ENCODE measurements around the gene NUSAP1.
A peak's percentile ranks its signal among the peaks of the same experiment; 100 is the strongest.

- TF ChIP-seq, protein P1, sequence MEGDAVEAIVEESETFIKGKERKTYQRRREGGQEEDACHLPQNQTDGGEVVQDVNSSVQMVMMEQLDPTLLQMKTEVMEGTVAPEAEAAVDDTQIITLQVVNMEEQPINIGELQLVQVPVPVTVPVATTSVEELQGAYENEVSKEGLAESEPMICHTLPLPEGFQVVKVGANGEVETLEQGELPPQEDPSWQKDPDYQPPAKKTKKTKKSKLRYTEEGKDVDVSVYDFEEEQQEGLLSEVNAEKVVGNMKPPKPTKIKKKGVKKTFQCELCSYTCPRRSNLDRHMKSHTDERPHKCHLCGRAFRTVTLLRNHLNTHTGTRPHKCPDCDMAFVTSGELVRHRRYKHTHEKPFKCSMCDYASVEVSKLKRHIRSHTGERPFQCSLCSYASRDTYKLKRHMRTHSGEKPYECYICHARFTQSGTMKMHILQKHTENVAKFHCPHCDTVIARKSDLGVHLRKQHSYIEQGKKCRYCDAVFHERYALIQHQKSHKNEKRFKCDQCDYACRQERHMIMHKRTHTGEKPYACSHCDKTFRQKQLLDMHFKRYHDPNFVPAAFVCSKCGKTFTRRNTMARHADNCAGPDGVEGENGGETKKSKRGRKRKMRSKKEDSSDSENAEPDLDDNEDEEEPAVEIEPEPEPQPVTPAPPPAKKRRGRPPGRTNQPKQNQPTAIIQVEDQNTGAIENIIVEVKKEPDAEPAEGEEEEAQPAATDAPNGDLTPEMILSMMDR (IDR thresholded peaks at IDR 0.05), result peak in 1 of 4 experiments; percentile 8
- TF ChIP-seq POLR2A (IDR thresholded peaks at IDR 0.05), result peak; percentile 80 to 87
Observed at GRCh38 chr15:41416742-41417417, 84.2 kb downstream of the NUSAP1 start, which contains the start of gene RTF1.

Data from uterus (tissue), 2 donors.